Measurements from ENCODE around the gene NXPH2.

GRCh38 chr2:138742441-138743057 is 37.6 kb downstream of the NXPH2 start:
- no peak for TF ChIP-seq POLR2A (IDR thresholded peaks at IDR 0.05; ENCODE audit: low read depth, low read length)
- TF ChIP-seq POLR2AphosphoS5 (IDR thresholded peaks at IDR 0.05; ENCODE audit: low read depth, low read length) = no peak
- no peak for TF ChIP-seq SPI1 (IDR thresholded peaks at IDR 0.05; ENCODE audit: low read depth, low read length)
- TF ChIP-seq TAF1 (IDR thresholded peaks at IDR 0.05; ENCODE audit: low read depth, low read length) = no peak
- TF ChIP-seq PAX5 (IDR thresholded peaks at IDR 0.05; ENCODE audit: insufficient read depth, low read length, severe bottlenecking) = no peak
